ENCODE results near the gene UNC5B.

Gene UNC5B

GRCh38 chr10:71237843-71238623, 25.7 kb downstream of the UNC5B start:
- TF ChIP-seq CTCF (conservative IDR thresholded peaks at IDR 0.05): no peak
- no peak overlapping the region for H3K27ac ChIP-seq

GRCh38 chr10:71238626-71239025, 26.3 kb downstream of the UNC5B start:
- H3K27ac ChIP-seq: no peak overlapping the region
- no peak for TF ChIP-seq CTCF (conservative IDR thresholded peaks at IDR 0.05)

GRCh38 chr10:71239131-71239915, 27.0 kb downstream of the UNC5B start:
- H3K27ac ChIP-seq: no peak overlapping the region
- no peak for TF ChIP-seq CTCF (conservative IDR thresholded peaks at IDR 0.05)

- peak overlapping the region; percentile 65; the same call in 1 of the 2 replicates for H3K27ac ChIP-seq
- no peak for TF ChIP-seq CTCF (conservative IDR thresholded peaks at IDR 0.05)
Observed at GRCh38 chr10:71239946-71240795, 27.8 kb downstream of the UNC5B start.

- TF ChIP-seq CTCF (conservative IDR thresholded peaks at IDR 0.05): no peak
- peak overlapping the region; percentile 65 for H3K27ac ChIP-seq
Observed at GRCh38 chr10:71241114-71241829, 28.9 kb downstream of the UNC5B start.

GRCh38 chr10:71241830-71242621, 29.7 kb downstream of the UNC5B start:
- TF ChIP-seq CTCF (conservative IDR thresholded peaks at IDR 0.05): no peak
- H3K27ac ChIP-seq: peak overlapping the region; percentile 65
